Prostate gland (tissue), 2 donors: Measurements from ENCODE around the gene GRAMD1C. TPM values are rescaled to one million over a fixed set of nuclear protein-coding genes. Genes with fewer than 3 reads are reported as not detected.

Source experiments
- DNase-seq: peaks from one replicate; pipeline ENCODE4 v3.0.0-alpha.2; 2019; ENCODE audit warnings: low spot score
- H3K27ac ChIP-seq, 2 donors: fragments of 200-600 bp; sonication (generic); 2 replicates each; pipeline ENCODE4 v1.5.1; 2017 to 2019
- H3K27me3 ChIP-seq: fragments of 200-600 bp; sonication (generic); replicated peaks from 2 replicates; pipeline ENCODE4 v1.5.1; 2019; ENCODE audit not compliant: insufficient read depth
- H3K36me3 ChIP-seq, 2 donors: fragments of 200-600 bp; sonication (generic); 1 replicate in 1 of 2; 2 replicates in 1 of 2; pipeline versions ENCODE4 v1.5.1 to v1.8.1; 2017 to 2019
- H3K4me1 ChIP-seq: fragments of 200-600 bp; sonication (generic); replicated peaks from 2 replicates; pipeline ENCODE4 v1.5.1; 2019
- H3K4me3 ChIP-seq, 2 donors: fragments of 200-600 bp; sonication (generic); 2 replicates each; pipeline ENCODE4 v1.5.1; 2017 to 2019
- H3K9me3 ChIP-seq: fragments of 200-600 bp; sonication (generic); 2 replicates; pipeline ENCODE4 v1.5.1; 2017
- CTCF ChIP-seq, 4 experiments: fragments of 200-600 bp in 2 of 4; fragments of 450-650 bp in 2 of 4; sonication (generic) in 2 of 4; IDR thresholded peaks; 1 replicate in 3 of 4; 2 replicates in 1 of 4; pipeline ENCODE4 v1.5.1; 2016 to 2019; ENCODE audit warnings: antibody characterized with exemption in 4 of 4, mild to moderate bottlenecking in 2 of 4, moderate library complexity in 2 of 4
- POLR2A ChIP-seq: fragments of 450-650 bp; IDR thresholded peaks from one replicate; pipeline ENCODE4 v1.6.1; 2016; ENCODE audit warnings: antibody characterized with exemption, mild to moderate bottlenecking
- POLR2AphosphoS5 ChIP-seq: sonication (generic); formaldehyde crosslinking; IDR thresholded peaks from one replicate; pipeline ENCODE4 v1.6.1; 2017; ENCODE audit warnings: antibody characterized with exemption
- WGBS: methylation state at CpG from one replicate; pipeline ENCODE4 v1.1.5; 2018; 5-methylcytosine and 5-hydroxymethylcytosine counted together
- intact Hi-C: fragments of 100-400 bp; cut with DNase I; formaldehyde crosslinking; loops from one replicate; pipeline ENCODE4 v1.14.2; 2022
- total RNA-seq, 2 donors: library from RNA; depleted of rRNA; stranded (reverse); fragments of >200 nt; gene quantifications; one replicate each; pipeline ENCODE4 v1.1.0, GENCODE V29; 2016

GRAMD1C gene
- total RNA-seq, 2 donors from 2014 or later, result 7.4 to 21.4 TPM

DNA sequence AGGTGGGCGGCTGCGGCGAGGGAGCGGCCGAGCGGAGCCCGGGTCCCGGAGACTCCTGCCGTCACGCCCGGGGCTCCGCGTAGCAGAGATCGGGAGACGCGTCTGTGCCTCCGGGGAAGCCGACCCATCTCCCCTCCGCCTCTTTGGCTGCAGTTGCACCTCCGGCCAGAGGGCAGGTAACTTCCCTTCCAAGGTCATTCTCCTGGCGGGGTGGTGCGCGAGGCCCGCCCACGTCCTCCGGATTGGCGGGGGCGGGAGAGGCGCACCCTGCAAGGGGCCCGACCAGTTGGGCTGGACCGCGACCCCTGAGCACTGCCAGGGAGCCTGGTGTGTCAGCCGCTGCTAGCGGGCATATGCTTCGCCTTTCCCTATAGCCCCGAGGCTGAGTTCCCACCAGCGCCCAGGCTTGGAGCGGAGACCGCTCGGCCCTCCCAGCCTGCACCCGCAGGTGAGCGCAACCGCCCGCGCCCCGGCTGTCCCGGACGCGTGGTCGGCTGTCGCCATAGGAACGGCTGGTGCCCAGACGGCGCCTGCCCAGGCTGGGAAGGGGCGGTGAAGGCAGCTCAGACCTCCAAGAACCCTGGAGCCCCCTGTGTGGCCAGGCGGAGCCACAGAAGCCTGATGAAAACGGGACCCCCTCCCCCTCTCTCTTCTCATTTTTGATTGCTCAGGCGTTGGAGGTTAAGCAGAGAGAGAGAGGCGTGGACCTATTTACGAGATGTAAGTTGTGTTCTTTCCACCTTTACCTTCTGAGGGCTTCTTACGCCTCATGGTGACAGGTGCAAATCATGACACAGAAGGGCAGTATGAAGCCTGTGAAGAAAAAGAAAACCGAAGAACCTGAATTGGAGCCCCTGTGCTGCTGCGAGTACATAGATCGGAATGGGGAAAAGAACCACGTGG lies 109.7 kb downstream of the GRAMD1C start:
- no peaks in the 10 kb centered on the region for H3K4me1 ChIP-seq
- no peak for TF ChIP-seq POLR2AphosphoS5
- TF ChIP-seq CTCF (IDR thresholded peaks at IDR 0.05), result no peak
- no peak for TF ChIP-seq POLR2A
- H3K27ac ChIP-seq, result peak overlapping the region; percentile 46 to 72
- WGBS, result 2% methylated on average over 44 of the region's 65 CpGs
- H3K4me3 ChIP-seq, result peak overlapping the region; percentile 69 to 79
- DNase-seq, result peak; percentile 21
- no peaks in the 10 kb centered on the region for H3K9me3 ChIP-seq
- intact Hi-C loops, result no loop called here
- no peaks in the 10 kb centered on the region for H3K36me3 ChIP-seq
- no peaks in the 10 kb centered on the region for H3K27me3 ChIP-seq

GRCh38 chr3:113952921-113953320 lies 114.3 kb downstream of the GRAMD1C start:
- Histone ChIP-seq H3K4me3 (no peak overlapping the region), H3K36me3 (no peaks in the 10 kb centered on the region), H3K27ac (no peak overlapping the region), H3K4me1 (no peaks in the 10 kb centered on the region), H3K27me3 (no peaks in the 10 kb centered on the region), H3K9me3 (no peaks in the 10 kb centered on the region)
- no peak for TF ChIP-seq POLR2AphosphoS5
- TF ChIP-seq CTCF (IDR thresholded peaks at IDR 0.05), result no peak
- no peak for TF ChIP-seq POLR2A
- no peak for DNase-seq
- intact Hi-C loops, result no loop called here

GRCh38 chr3:113953677-113954076 lies 115.1 kb downstream of the GRAMD1C start:
- intact Hi-C loops, result no loop called here
- 72% methylated on average over 7 of the region's 7 CpGs for WGBS
- Histone ChIP-seq H3K4me1 (no peaks in the 10 kb centered on the region), H3K36me3 (no peaks in the 10 kb centered on the region), H3K4me3 (no peak overlapping the region), H3K27me3 (no peaks in the 10 kb centered on the region), H3K27ac (no peak overlapping the region), H3K9me3 (no peaks in the 10 kb centered on the region)
- DNase-seq, result no peak
- TF ChIP-seq POLR2A (no peak), CTCF (IDR thresholded peaks at IDR 0.05) (no peak), POLR2AphosphoS5 (no peak)

DNA sequence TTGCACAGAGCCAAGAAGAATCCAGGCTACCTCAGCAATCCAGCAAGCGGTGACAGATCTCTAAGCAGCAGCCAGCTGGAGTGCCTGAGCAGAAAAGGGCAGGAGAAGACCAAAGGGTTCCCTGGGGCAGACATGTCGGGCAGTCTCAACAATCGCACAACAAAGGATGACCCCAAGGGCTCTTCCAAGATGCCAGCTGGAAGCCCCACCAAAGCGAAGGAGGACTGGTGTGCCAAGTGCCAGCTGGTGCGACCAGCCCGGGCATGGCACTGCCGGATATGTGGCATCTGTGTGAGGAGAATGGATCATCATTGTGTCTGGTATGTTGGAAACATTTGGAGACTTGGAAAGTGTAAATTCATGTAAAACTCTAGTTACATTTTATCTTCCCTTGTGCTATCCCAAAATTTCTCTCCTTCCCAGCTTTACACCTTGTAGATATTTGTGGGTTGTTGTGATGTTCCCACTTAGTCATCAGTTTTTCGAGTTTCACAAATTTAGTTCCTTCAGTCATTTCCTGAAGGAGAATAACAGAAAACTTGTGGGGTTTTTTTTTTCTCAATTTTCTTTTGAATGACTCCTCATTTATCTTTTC lies 115.6 kb downstream of the GRAMD1C start:
- intact Hi-C loops, result no loop called here
- Histone ChIP-seq H3K4me1 (no peaks in the 10 kb centered on the region), H3K9me3 (no peaks in the 10 kb centered on the region), H3K27me3 (no peaks in the 10 kb centered on the region), H3K4me3 (no peak overlapping the region), H3K36me3 (no peaks in the 10 kb centered on the region), H3K27ac (no peak overlapping the region)
- 85% methylated on average over 8 of the region's 8 CpGs for WGBS
- no peak for DNase-seq
- TF ChIP-seq CTCF (IDR thresholded peaks at IDR 0.05) (no peak), POLR2AphosphoS5 (no peak), POLR2A (no peak)
